Spleen (tissue), 11 donors: ENCODE results near the gene STAT4. TPM values are rescaled to one million over a fixed set of nuclear protein-coding genes. Genes with fewer than 3 reads are reported as not detected.

ENCODE experiments used
- DNase-seq: peaks from one replicate; pipeline ENCODE4 v3.0.0-alpha.2; 2020
- H3K27ac ChIP-seq, 8 donors: fragments of 200-600 bp; sonication (generic) in 7 of 8; 1 replicate in 4 of 8; 2 replicates in 4 of 8; pipeline versions ENCODE4 v1.5.0 to v1.8.0; 2016 to 2021; ENCODE audit warnings: inconsistent platforms in 4 of 8, mild to moderate bottlenecking in 4 of 8, moderate library complexity in 1 of 8
- H3K27me3 ChIP-seq, 7 donors: fragments of 200-600 bp; sonication (generic) in 6 of 7; replicated peaks in 1 of 7; 1 replicate in 4 of 7; 2 replicates in 3 of 7; pipeline versions ENCODE4 v1.5.0 to v1.8.0; 2016 to 2021; ENCODE audit warnings: inconsistent platforms in 3 of 7, mild to moderate bottlenecking in 1 of 7
- H3K36me3 ChIP-seq, 6 donors: fragments of 200-600 bp; sonication (generic) in 5 of 6; 1 replicate in 4 of 6; 2 replicates in 2 of 6; pipeline versions ENCODE4 v1.5.0 to v1.8.0; 2016 to 2021; ENCODE audit warnings: inconsistent platforms in 2 of 6
- H3K4me1 ChIP-seq, 6 donors: fragments of 200-600 bp; sonication (generic) in 5 of 6; 1 replicate in 3 of 6; 2 replicates in 3 of 6; pipeline versions ENCODE4 v1.5.0 to v1.8.0; 2016 to 2021; ENCODE audit warnings: inconsistent platforms in 3 of 6
- H3K4me3 ChIP-seq, 8 donors: fragments of 200-600 bp; sonication (generic) in 7 of 8; 1 replicate in 4 of 8; 2 replicates in 4 of 8; pipeline versions ENCODE4 v1.5.0 to v1.8.0; 2016 to 2021; ENCODE audit warnings: inconsistent platforms in 4 of 8, mild to moderate bottlenecking in 4 of 8, moderate library complexity in 2 of 8
- H3K9me3 ChIP-seq, 8 donors: fragments of 200-600 bp; sonication (generic) in 7 of 8; 1 replicate in 4 of 8; 2 replicates in 4 of 8; pipeline versions ENCODE4 v1.5.0 to v1.8.0; 2016 to 2021; ENCODE audit warnings: inconsistent platforms in 4 of 8
- POLR2A ChIP-seq, 3 donors: fragments of 450-650 bp; IDR thresholded peaks; one replicate each; pipeline ENCODE4 v1.5.1; 2017; ENCODE audit warnings: antibody characterized with exemption in 3 of 3, mild to moderate bottlenecking in 1 of 3
- POLR2AphosphoS5 ChIP-seq, 3 donors: sonication (generic); formaldehyde crosslinking; IDR thresholded peaks; one replicate each; pipeline ENCODE4 v1.5.1; 2017; ENCODE audit warnings: antibody characterized with exemption in 3 of 3
- WGBS, 5 donors: extraction: QIAGEN DNeasy Blood & Tissue Kit in 3 of 5; methylation state at CpG; one replicate each; pipeline versions ENCODE4 v1.1.5 to v1.1.7; 2013 to 2018; 5-methylcytosine and 5-hydroxymethylcytosine counted together
- intact Hi-C: fragments of 100-400 bp; cut with DNase I; formaldehyde crosslinking; loops from one replicate; pipeline ENCODE4 v1.15.0; 2023; ENCODE audit warnings: low total_unique reads
- polyA plus RNA-seq, 3 donors: library from polyadenylated mRNA; stranded (reverse); fragments of 200-250 nt; gene quantifications; one replicate each; pipeline ENCODE4 v1.2.1, GENCODE V29; 2013
- total RNA-seq, 7 donors: library from RNA; depleted of rRNA in 3 of 7; stranded (reverse); fragments of >200 nt in 3 of 7; fragmentation: NEBNext Ultra II Directional in 4 of 7; extraction: Animal tissue kit (Norgen Biotek cat#: 25700) in 4 of 7; gene quantifications; one replicate each; pipeline versions ENCODE4 v1.1.0 to v1.2.1, GENCODE V29; 2016 to 2021
- TF ChIP-seq, protein P1 (sequence below), 11 experiments: fragments of 200-600 bp in 7 of 11; fragments of 450-650 bp in 4 of 11; sonication (generic) in 4 of 11; IDR thresholded peaks in 8 of 11; conservative IDR thresholded peaks in 3 of 11; 1 replicate in 7 of 11; 2 replicates in 4 of 11; pipeline versions ENCODE4 v1.4.0 to v1.8.0; 2016 to 2021; ENCODE audit warnings: antibody characterized with exemption in 11 of 11, inconsistent platforms in 4 of 11, mild to moderate bottlenecking in 1 of 11
- donor health status: healthy with polysubstance abuse.
- donor health status: DM: no; HTN: no; CAD: no; lungs with moderate emphysema.
- donor health status: DM: no; HTN: no; CAD: no.
- donor health status: Bipolar disorder and iron deficiency.
- donor health status: healthy.
- donor health status: DM: no; HTN: no; CAD: no.
- donor health status: DM: yes; HTN: yes; CAD: no.

STAT4 gene
- total and polyA plus RNA-seq, 10 donors = 4.0 to 36.7 (median 25.6) TPM

DNA sequence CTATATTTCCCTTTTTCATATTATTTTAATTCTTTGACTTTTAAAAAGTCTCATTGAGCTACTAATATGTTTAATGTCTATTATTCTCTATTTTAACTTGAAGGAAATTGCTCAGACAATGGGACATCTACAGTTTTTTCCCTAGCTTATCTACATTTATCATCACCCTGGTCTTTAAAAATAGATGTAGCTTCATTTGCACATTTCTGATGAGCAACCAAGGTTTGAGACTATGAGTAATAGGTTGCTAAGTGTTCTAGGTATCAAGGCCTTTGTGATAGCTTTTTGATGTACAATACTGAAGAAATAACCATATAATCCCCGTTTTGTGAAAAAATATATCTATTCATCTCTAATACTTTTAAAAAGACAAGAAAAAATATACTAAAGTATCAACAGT is 47.0 kb downstream of the STAT4 start:
- no peaks in the 10 kb centered on the region for H3K27me3 ChIP-seq
- H3K36me3 ChIP-seq = no peaks in the 10 kb centered on the region
- H3K4me1 ChIP-seq = peaks cover 0 to 6% (median 0%) of the 10 kb centered on the region in 6 donors
- H3K27ac ChIP-seq = no peak overlapping the region
- no peak for DNase-seq
- TF ChIP-seq POLR2AphosphoS5 (IDR thresholded peaks at IDR 0.05) = no peak
- TF ChIP-seq, protein P1, sequence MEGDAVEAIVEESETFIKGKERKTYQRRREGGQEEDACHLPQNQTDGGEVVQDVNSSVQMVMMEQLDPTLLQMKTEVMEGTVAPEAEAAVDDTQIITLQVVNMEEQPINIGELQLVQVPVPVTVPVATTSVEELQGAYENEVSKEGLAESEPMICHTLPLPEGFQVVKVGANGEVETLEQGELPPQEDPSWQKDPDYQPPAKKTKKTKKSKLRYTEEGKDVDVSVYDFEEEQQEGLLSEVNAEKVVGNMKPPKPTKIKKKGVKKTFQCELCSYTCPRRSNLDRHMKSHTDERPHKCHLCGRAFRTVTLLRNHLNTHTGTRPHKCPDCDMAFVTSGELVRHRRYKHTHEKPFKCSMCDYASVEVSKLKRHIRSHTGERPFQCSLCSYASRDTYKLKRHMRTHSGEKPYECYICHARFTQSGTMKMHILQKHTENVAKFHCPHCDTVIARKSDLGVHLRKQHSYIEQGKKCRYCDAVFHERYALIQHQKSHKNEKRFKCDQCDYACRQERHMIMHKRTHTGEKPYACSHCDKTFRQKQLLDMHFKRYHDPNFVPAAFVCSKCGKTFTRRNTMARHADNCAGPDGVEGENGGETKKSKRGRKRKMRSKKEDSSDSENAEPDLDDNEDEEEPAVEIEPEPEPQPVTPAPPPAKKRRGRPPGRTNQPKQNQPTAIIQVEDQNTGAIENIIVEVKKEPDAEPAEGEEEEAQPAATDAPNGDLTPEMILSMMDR (IDR thresholded peaks at IDR 0.05 in 8 of 11, conservative IDR thresholded peaks at IDR 0.05 in 3 of 11) = no peak
- no peak overlapping the region for H3K4me3 ChIP-seq
- no peaks in the 10 kb centered on the region for H3K9me3 ChIP-seq
- intact Hi-C loops = no loop called here
- WGBS, 5 donors = 85 to 92% (median 90%) methylated on average over 1 of the region's 1 CpG

DNA sequence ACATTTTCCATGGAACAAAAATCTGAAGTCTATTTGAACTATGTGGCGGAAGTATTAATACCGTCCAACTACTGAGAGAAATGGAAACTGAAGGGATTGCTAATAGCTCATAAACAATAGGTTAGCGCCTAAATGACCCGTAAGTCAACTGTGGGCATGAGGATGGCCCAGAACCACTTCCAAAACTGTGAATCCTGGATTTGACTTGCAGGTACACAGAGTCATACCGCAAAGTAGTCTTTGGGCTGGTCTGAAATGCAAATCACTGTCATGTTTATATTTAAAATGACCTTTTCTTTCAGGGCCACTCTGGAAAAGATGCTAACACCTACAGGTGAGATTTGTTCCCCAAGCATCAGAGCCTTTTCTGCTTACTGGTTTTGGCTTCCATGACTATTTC is 50.6 kb downstream of the STAT4 start:
- Histone ChIP-seq H3K27ac (no peak overlapping the region), H3K36me3 (no peaks in the 10 kb centered on the region), H3K4me3 (no peak overlapping the region), H3K4me1 (no peaks in the 10 kb centered on the region), H3K27me3 (no peaks in the 10 kb centered on the region), H3K9me3 (peaks cover 0 to 15% (median 10%) of the 10 kb centered on the region in 8 donors)
- no peak for DNase-seq
- TF ChIP-seq, protein P1 (IDR thresholded peaks at IDR 0.05 in 8 of 11, conservative IDR thresholded peaks at IDR 0.05 in 3 of 11) = no peak
- TF ChIP-seq POLR2AphosphoS5 (IDR thresholded peaks at IDR 0.05) (no peak), POLR2A (IDR thresholded peaks at IDR 0.05) (no peak)
- intact Hi-C loops = no loop called here
- 87 to 96% (median 94%) methylated on average over 5 of the region's 5 CpGs for WGBS, 5 donors

DNA sequence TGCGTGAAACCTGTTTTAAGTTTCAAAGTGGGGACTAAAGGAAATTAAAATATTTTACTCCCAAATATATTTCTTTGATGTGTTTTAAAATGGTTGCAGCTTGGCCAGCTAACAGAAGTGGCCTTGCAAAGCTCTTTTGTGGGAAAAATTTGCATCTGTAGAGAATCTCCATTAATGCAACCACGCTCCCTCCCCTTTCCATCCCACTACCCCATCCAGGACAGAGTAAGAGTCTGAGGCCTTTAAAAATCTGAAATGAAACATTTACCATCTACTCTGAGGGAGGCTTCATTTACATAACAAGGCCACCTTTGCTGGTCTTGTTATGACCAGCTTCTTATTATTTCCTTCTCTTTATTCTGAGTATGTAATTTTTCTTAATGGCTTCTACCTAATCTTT is 63.5 kb downstream of the STAT4 start:
- 94 to 99% (median 95%) methylated on average over 2 of the region's 2 CpGs for WGBS, 5 donors
- no peak for TF ChIP-seq POLR2A (IDR thresholded peaks at IDR 0.05)
- TF ChIP-seq POLR2AphosphoS5 (IDR thresholded peaks at IDR 0.05) = no peak
- TF ChIP-seq, protein P1 (IDR thresholded peaks at IDR 0.05 in 8 of 11, conservative IDR thresholded peaks at IDR 0.05 in 3 of 11) = no peak
- no peaks in the 10 kb centered on the region for H3K4me1 ChIP-seq
- H3K27ac ChIP-seq = no peak overlapping the region
- intact Hi-C loops = no loop called here
- no peak overlapping the region for H3K4me3 ChIP-seq
- peaks cover 0 to 17% (median 10%) of the 10 kb centered on the region in 8 donors for H3K9me3 ChIP-seq
- no peak for DNase-seq
- H3K36me3 ChIP-seq = no peaks in the 10 kb centered on the region
- no peaks in the 10 kb centered on the region for H3K27me3 ChIP-seq

DNA sequence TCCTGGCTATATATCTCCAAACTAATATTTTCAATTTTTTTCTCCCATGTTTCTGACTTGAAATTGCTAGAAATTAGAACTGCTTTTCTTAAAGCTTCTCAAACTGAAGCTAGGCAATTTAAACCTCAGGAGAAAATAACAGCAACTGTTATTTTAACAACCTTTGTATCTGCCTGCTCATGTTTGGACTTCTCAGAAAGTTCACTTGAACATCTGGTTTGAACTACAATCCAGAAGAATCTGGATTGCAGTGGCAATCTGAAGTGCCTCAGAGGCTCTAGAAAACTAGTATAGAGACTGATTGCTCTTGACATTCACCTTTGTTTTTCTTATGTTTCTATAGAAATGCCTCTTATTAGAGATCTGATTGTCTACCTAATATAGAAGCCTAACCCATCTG is 64.1 kb downstream of the STAT4 start:
- no peak overlapping the region for H3K4me3 ChIP-seq
- no peaks in the 10 kb centered on the region for H3K27me3 ChIP-seq
- no peaks in the 10 kb centered on the region for H3K4me1 ChIP-seq
- DNase-seq = no peak
- intact Hi-C loops = no loop called here
- peaks cover 0 to 17% (median 10%) of the 10 kb centered on the region in 8 donors for H3K9me3 ChIP-seq
- H3K27ac ChIP-seq = no peak overlapping the region
- H3K36me3 ChIP-seq = no peaks in the 10 kb centered on the region
- no peak for TF ChIP-seq POLR2AphosphoS5 (IDR thresholded peaks at IDR 0.05)
- TF ChIP-seq, protein P1 (IDR thresholded peaks at IDR 0.05 in 8 of 11, conservative IDR thresholded peaks at IDR 0.05 in 3 of 11) = no peak
- TF ChIP-seq POLR2A (IDR thresholded peaks at IDR 0.05) = no peak
